Tibial artery (tissue), 4 donors: ENCODE results near the gene VAV3.

ENCODE experiments used
- DNase-seq, 2 donors: peaks; one replicate each; pipeline ENCODE4 v3.0.0-alpha.2; 2019
- H3K27ac ChIP-seq, 2 donors: fragments of 200-600 bp; sonication (generic) in 1 of 2; 1 replicate in 1 of 2; 2 replicates in 1 of 2; pipeline ENCODE4 v1.5.1; 2018 to 2019; ENCODE audit warnings: mild to moderate bottlenecking in 1 of 2
- H3K27me3 ChIP-seq, 2 donors: fragments of 200-600 bp; sonication (generic) in 1 of 2; one replicate each; pipeline versions ENCODE4 v1.5.1 to v1.6.0; 2016 to 2019
- H3K36me3 ChIP-seq, 3 donors: fragments of 200-600 bp; sonication (generic) in 2 of 3; one replicate each; pipeline ENCODE4 v1.5.1; 2016 to 2019; ENCODE audit warnings: mild to moderate bottlenecking in 2 of 3
- H3K4me1 ChIP-seq, 4 donors: fragments of 200-600 bp; sonication (generic) in 2 of 4; 1 replicate in 3 of 4; 2 replicates in 1 of 4; pipeline ENCODE4 v1.5.1; 2016 to 2019
- H3K4me3 ChIP-seq, 2 donors: fragments of 200-600 bp; sonication (generic) in 1 of 2; 1 replicate in 1 of 2; 2 replicates in 1 of 2; pipeline ENCODE4 v1.5.1; 2018 to 2019; ENCODE audit warnings: mild to moderate bottlenecking in 2 of 2
- H3K9me3 ChIP-seq, 3 donors: fragments of 200-600 bp; sonication (generic) in 1 of 3; one replicate each; pipeline ENCODE4 v1.5.1; 2016 to 2019
- CTCF ChIP-seq, 2 experiments: fragments of 200-600 bp in 1 of 2; fragments of 450-650 bp in 1 of 2; IDR thresholded peaks; one replicate each; pipeline ENCODE4 v1.5.1; 2017 to 2019; ENCODE audit warnings: antibody characterized with exemption in 2 of 2, mild to moderate bottlenecking in 1 of 2, moderate library complexity in 1 of 2
- intact Hi-C: fragments of 100-400 bp; cut with DNase I; formaldehyde crosslinking; loops from one replicate; pipeline ENCODE4 v1.15.0; 2023; ENCODE audit warnings: low total_unique reads

Gene VAV3

DNA sequence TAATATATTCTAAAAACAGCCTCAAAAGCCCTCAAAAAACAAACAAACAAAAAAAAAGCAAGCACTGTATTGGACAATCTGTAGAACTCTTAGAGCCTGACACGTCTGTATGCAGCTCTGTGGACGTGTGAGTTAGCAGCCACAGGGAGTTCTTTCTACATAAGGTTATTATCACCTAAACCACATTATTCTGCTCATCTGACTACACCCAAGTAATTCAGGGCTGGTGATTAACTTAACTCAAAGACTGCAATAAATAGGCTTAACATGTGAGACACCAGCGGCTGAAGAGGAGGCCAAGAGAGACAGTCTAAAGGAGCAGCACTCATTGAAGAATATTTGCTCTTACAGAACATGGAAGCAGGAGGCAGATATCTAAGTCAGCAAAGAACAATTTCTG lies 316.0 kb downstream of the VAV3 start:
- Histone ChIP-seq H3K27ac (no peak overlapping the region), H3K36me3 (no peaks in the 10 kb centered on the region), H3K4me1 (no peaks in the 10 kb centered on the region), H3K4me3 (no peak overlapping the region), H3K9me3 (no peaks in the 10 kb centered on the region), H3K27me3 (no peaks in the 10 kb centered on the region)
- intact Hi-C loops = no loop called here
- no peak for TF ChIP-seq CTCF (IDR thresholded peaks at IDR 0.05)
- DNase-seq = no peak

- no peaks in the 10 kb centered on the region for H3K36me3 ChIP-seq
- H3K27me3 ChIP-seq = no peaks in the 10 kb centered on the region
- no peak overlapping the region for H3K4me3 ChIP-seq
- H3K27ac ChIP-seq = no peak overlapping the region
- no peak for TF ChIP-seq CTCF (IDR thresholded peaks at IDR 0.05)
- DNase-seq = no peak
- H3K4me1 ChIP-seq = no peaks in the 10 kb centered on the region
- intact Hi-C loops = no loop called here
- no peaks in the 10 kb centered on the region for H3K9me3 ChIP-seq
These were observed 316.9 kb downstream of the VAV3 start for GRCh38 chr1:107648071-107648470.

- intact Hi-C loops = no loop called here
- H3K27me3 ChIP-seq = no peaks in the 10 kb centered on the region
- no peaks in the 10 kb centered on the region for H3K4me1 ChIP-seq
- no peak for DNase-seq
- H3K4me3 ChIP-seq = no peak overlapping the region
- no peak for TF ChIP-seq CTCF (IDR thresholded peaks at IDR 0.05)
- no peaks in the 10 kb centered on the region for H3K36me3 ChIP-seq
- H3K9me3 ChIP-seq = no peaks in the 10 kb centered on the region
- no peak overlapping the region for H3K27ac ChIP-seq
These were observed 318.0 kb downstream of the VAV3 start for GRCh38 chr1:107647012-107647411.

DNA sequence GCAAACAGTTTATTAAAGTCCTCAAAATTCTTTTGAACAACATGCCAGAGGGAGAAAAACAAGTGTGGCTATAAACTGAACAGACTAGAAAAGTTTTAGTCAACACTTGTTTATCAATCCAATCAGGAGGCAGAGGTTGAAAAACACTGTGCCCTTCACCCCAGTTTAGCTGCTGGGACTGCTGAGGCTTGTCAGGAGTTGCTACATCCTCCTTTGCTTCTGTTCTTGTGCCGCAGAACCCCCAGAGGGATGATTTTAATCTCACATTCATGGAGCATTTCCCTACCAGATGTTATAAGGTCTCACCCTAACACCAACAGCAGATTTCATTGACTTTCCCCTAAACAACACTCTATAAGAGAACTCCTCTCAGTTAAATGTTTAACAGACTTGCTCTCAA lies 321.2 kb downstream of the VAV3 start:
- intact Hi-C loops = no loop called here
- H3K9me3 ChIP-seq = no peaks in the 10 kb centered on the region
- no peak for DNase-seq
- no peak overlapping the region for H3K4me3 ChIP-seq
- H3K36me3 ChIP-seq = no peaks in the 10 kb centered on the region
- no peak overlapping the region for H3K27ac ChIP-seq
- TF ChIP-seq CTCF (IDR thresholded peaks at IDR 0.05) = no peak
- H3K4me1 ChIP-seq = no peaks in the 10 kb centered on the region
- no peaks in the 10 kb centered on the region for H3K27me3 ChIP-seq

DNA sequence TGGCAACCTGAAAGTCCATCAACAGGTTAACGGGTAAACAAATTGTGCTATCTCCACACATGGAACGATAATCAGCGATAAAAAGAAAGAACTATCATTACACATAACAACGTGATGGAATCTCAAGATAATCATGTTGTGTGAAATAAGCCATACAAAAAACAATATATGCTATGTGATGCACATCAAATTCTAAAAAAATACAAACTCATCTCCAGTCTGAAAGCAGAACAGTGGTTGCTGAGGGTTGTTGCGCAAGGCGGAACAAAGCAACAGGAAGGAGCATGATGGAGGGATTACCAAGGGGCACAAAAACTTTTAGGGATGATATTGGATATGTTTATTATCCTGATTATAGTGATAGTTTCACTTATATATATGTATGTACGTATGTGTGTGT lies 324.8 kb downstream of the VAV3 start:
- intact Hi-C loops = no loop called here
- H3K36me3 ChIP-seq = no peaks in the 10 kb centered on the region
- no peaks in the 10 kb centered on the region for H3K9me3 ChIP-seq
- no peak overlapping the region for H3K27ac ChIP-seq
- H3K27me3 ChIP-seq = no peaks in the 10 kb centered on the region
- H3K4me1 ChIP-seq = no peaks in the 10 kb centered on the region
- H3K4me3 ChIP-seq = no peak overlapping the region
- peak in 1 of 2 donors; percentile 20 for DNase-seq
- no peak for TF ChIP-seq CTCF (IDR thresholded peaks at IDR 0.05)

- Histone ChIP-seq H3K27me3 (no peaks in the 10 kb centered on the region), H3K9me3 (no peaks in the 10 kb centered on the region), H3K36me3 (no peaks in the 10 kb centered on the region), H3K4me1 (no peaks in the 10 kb centered on the region), H3K27ac (no peak overlapping the region), H3K4me3 (no peak overlapping the region)
- no peak for DNase-seq
- TF ChIP-seq CTCF (IDR thresholded peaks at IDR 0.05) = no peak
- intact Hi-C loops = no loop called here
These were observed 327.9 kb downstream of the VAV3 start for GRCh38 chr1:107637101-107637500.
